ENCODE data around the gene KLHL42. TPM values are rescaled to one million over a fixed set of nuclear protein-coding genes. Genes with fewer than 3 reads are reported as not detected.
A peak's percentile ranks its signal among the peaks of the same experiment; 100 is the strongest.
"Not testable (repeated sequence)": the region's sequence is repeated elsewhere in the genome, so short reads cannot be mapped to it uniquely, and the experiment has no call there.

Gene KLHL42
- total RNA-seq, 1 experiment from 2014 or later = 20.7 TPM

DNA sequence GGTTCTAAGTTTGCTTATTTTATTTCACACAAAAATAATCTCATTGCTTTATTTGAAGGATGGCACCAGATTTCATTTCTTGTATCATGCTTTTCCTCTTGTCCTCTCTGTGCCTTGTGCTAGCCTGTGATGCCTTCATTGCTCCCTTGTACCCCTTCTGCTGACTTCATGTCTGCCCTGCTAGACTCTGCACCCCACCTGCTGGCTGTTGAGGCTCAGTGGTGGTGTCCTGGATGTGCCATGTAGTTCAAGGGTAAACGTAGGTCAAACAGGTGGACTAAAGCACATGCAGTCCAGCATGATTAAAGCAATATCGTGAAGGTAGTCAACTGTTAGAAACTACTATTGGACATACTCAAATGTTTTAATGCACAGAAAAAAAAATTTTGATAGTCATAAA, 47.8 kb upstream of the KLHL42 start:
- peaks cover 28% of the 10 kb centered on the region for H3K36me3 Mint-ChIP-seq
- POLR2A ChIA-PET = no interaction called here

DNA sequence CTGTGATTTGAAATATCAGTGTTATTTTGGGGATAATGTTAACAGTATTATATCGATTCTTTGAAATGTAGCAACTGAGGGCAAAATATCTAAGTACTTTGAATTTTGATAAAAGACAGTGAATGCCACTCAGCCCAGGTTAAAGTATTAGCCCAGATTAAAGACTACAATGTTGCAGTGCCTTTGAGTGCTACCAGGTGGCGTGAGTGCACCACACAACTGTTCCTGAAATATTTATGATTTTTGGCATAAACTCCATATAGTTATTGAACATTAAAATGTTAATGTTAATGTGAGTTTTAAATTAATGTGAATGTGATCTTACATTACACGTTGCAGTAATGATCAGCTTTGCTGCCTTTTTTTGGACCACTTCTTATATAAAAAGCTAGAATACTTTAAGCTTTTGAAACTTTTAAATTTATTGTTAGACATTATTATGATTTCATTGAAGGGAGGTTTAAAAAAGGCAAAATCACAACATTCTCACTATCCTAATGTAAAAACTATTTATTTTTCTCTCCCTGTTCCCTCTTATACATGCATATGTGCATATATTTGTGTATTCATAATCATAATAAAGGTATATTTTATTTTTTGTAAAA, 46.9 kb upstream of the KLHL42 start:
- POLR2A ChIA-PET = no interaction called here

More for the DNA sequence above, 47.8 kb upstream of the KLHL42 start:
- peak; percentile 34 for DNase-seq (ENCODE audit: low spot score)
- TF ChIP-seq, protein P1, sequence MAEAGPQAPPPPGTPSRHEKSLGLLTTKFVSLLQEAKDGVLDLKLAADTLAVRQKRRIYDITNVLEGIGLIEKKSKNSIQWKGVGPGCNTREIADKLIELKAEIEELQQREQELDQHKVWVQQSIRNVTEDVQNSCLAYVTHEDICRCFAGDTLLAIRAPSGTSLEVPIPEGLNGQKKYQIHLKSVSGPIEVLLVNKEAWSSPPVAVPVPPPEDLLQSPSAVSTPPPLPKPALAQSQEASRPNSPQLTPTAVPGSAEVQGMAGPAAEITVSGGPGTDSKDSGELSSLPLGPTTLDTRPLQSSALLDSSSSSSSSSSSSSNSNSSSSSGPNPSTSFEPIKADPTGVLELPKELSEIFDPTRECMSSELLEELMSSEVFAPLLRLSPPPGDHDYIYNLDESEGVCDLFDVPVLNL (CRISPR knock-in tag; IDR thresholded peaks at IDR 0.05; ENCODE audit: borderline replicate concordance, low read depth) = no peak
- TF ChIP-seq ESRRA (CRISPR knock-in tag; IDR thresholded peaks at IDR 0.05; ENCODE audit: borderline replicate concordance) = peak; percentile 88; the same call in 1 of the 2 replicates
- no peaks in the 10 kb centered on the region for H3K9me3 Mint-ChIP-seq
- CTCF ChIA-PET = interaction anchor here (1.1 to 2.1 kb wide), 6 partner anchors 18 to 209 kb away, joined by 3 to 9 read pairs (median 4); no protein-coding TSS in a partner anchor
- H3K27ac Mint-ChIP-seq = no peak overlapping the region
- ATAC-seq = peak; percentile 99
- no peaks in the 10 kb centered on the region for H3K27me3 Mint-ChIP-seq (ENCODE audit: low read depth)
- no peak overlapping the region for H3K4me3 Mint-ChIP-seq
- no peaks in the 10 kb centered on the region for H3K4me1 Mint-ChIP-seq

DNA sequence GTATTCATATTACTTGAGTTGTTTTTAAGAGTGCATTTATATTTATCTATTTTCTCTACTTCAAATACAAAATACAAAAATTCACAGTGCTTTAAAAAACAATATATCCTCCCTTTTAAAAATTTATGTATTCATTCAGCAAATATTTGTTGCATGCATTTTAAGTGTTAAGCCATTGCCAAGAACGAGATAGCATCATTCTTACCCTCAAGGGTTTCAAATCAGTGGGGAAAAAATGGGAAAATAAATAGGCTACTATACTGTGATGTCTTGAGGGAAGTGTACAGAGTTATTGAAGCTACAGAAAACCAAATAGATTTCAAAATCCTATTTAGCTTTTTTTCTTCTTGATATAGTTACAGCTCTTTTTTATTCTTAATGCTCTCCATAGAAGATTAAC, 46.2 kb upstream of the KLHL42 start:
- peaks cover 29% of the 10 kb centered on the region for H3K36me3 Mint-ChIP-seq
- no peak for ATAC-seq
- POLR2A ChIA-PET = no interaction called here

More for the DNA sequence above, 46.9 kb upstream of the KLHL42 start:
- no peaks in the 10 kb centered on the region for H3K9me3 Mint-ChIP-seq
- H3K4me3 Mint-ChIP-seq = no peak overlapping the region
- H3K36me3 Mint-ChIP-seq = peaks cover 29% of the 10 kb centered on the region
- TF ChIP-seq, protein P2, sequence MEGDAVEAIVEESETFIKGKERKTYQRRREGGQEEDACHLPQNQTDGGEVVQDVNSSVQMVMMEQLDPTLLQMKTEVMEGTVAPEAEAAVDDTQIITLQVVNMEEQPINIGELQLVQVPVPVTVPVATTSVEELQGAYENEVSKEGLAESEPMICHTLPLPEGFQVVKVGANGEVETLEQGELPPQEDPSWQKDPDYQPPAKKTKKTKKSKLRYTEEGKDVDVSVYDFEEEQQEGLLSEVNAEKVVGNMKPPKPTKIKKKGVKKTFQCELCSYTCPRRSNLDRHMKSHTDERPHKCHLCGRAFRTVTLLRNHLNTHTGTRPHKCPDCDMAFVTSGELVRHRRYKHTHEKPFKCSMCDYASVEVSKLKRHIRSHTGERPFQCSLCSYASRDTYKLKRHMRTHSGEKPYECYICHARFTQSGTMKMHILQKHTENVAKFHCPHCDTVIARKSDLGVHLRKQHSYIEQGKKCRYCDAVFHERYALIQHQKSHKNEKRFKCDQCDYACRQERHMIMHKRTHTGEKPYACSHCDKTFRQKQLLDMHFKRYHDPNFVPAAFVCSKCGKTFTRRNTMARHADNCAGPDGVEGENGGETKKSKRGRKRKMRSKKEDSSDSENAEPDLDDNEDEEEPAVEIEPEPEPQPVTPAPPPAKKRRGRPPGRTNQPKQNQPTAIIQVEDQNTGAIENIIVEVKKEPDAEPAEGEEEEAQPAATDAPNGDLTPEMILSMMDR (IDR thresholded peaks at IDR 0.05) = peak; percentile 49; the same call in 1 of the 2 replicates
- TF ChIP-seq NFATC4 (CRISPR knock-in tag; IDR thresholded peaks at IDR 0.05) = no peak
- TF ChIP-seq FOXP1 (CRISPR knock-in tag; IDR thresholded peaks at IDR 0.05; ENCODE audit: borderline replicate concordance) = no peak
- TF ChIP-seq NR1H2 (CRISPR knock-in tag; IDR thresholded peaks at IDR 0.05) = no peak
- TF ChIP-seq, protein P3, sequence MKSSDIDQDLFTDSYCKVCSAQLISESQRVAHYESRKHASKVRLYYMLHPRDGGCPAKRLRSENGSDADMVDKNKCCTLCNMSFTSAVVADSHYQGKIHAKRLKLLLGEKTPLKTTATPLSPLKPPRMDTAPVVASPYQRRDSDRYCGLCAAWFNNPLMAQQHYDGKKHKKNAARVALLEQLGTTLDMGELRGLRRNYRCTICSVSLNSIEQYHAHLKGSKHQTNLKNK (CRISPR knock-in tag; IDR thresholded peaks at IDR 0.05) = no peak
- H3K27ac Mint-ChIP-seq = no peak overlapping the region
- CTCF ChIA-PET = interaction anchor here (0.9 to 2.1 kb wide), 9 partner anchors 18 to 441 kb away, joined by 3 to 9 read pairs (median 4); partner anchors contain the start of genes KLHL42 and MANSC4
- ATAC-seq (no peak), DNase-seq (ENCODE audit: low spot score) (no peak)
- H3K4me1 Mint-ChIP-seq = no peaks in the 10 kb centered on the region
- H3K27me3 Mint-ChIP-seq (ENCODE audit: low read depth) = no peaks in the 10 kb centered on the region

DNA sequence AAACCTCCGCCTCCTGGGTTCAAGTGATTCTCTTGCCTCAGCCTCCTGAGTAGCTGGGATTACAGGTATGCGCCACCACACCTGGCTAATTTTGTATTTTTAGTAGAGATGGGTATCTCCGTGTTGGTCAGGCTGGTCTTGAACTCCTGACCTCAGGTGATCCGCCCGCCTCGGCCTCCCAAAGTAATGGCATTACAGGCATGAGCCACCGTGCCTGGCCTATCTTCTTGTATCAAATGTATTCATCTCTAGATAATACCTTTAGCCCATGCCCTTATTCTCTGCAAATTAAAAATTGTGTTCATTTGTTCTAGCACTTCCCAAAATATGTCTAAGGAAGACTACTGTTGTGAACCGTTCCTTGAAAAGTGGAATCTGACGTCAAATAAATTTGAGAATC, 45.7 kb upstream of the KLHL42 start:
- H3K27ac Mint-ChIP-seq; H3K4me1 Mint-ChIP-seq; H3K9me3 Mint-ChIP-seq; POLR2A ChIA-PET; H3K4me3 Mint-ChIP-seq; ATAC-seq; DNase-seq (ENCODE audit: low spot score); H3K27me3 Mint-ChIP-seq (ENCODE audit: low read depth): not testable (repeated sequence)
- CTCF ChIA-PET = interaction anchor here (0.7 to 2.1 kb wide), 2 partner anchors 207 to 1249 kb away, joined by 3 to 9 read pairs; no protein-coding TSS in a partner anchor
- peaks cover 29% of the 10 kb centered on the region for H3K36me3 Mint-ChIP-seq

More for the DNA sequence above, 46.2 kb upstream of the KLHL42 start:
- Mint-ChIP-seq H3K4me1 (no peaks in the 10 kb centered on the region), H3K4me3 (no peak overlapping the region), H3K27me3 (ENCODE audit: low read depth) (no peaks in the 10 kb centered on the region), H3K27ac (no peak overlapping the region), H3K9me3 (no peaks in the 10 kb centered on the region)
- CTCF ChIA-PET = interaction anchor here (0.7 to 2.1 kb wide), 9 partner anchors 22 to 1250 kb away, joined by 3 to 9 read pairs (median 4); partner anchors contain the start of genes KLHL42 and MANSC4
- no peak for DNase-seq (ENCODE audit: low spot score)
- TF ChIP-seq FOXJ3 (CRISPR knock-in tag; IDR thresholded peaks at IDR 0.05; ENCODE audit: borderline replicate concordance) = no peak

DNA sequence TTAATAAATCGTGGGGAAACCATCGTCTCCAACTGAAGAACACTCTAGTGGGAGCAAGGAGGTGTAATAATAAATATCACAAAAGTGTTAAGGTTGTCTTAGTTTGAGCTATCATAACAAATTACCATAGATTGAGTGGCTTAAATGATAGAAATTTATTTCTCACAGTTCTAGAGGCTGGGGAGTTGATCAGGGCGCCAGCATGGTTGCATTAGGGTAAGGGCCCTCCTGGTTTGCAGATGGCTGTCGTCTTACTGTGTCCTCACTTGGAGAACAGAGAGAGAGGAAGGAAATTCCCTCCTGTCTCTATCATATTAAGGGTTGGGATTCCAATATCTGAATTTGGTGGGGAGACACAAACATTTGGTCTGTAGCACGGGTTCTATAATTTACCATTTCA, 36.4 kb upstream of the KLHL42 start:
- DNase-seq (ENCODE audit: low spot score) (no peak), ATAC-seq (no peak)
- no peak overlapping the region for H3K4me3 Mint-ChIP-seq
- peaks cover 33% of the 10 kb centered on the region for H3K36me3 Mint-ChIP-seq
- ChIA-PET POLR2A (no interaction called here), CTCF (no interaction called here)
- no peaks in the 10 kb centered on the region for H3K4me1 Mint-ChIP-seq
- H3K9me3 Mint-ChIP-seq = no peaks in the 10 kb centered on the region
- H3K27ac Mint-ChIP-seq = no peak overlapping the region
- no peaks in the 10 kb centered on the region for H3K27me3 Mint-ChIP-seq (ENCODE audit: low read depth)
- TF ChIP-seq, protein P1 (CRISPR knock-in tag; IDR thresholded peaks at IDR 0.05; ENCODE audit: borderline replicate concordance, low read depth) = no peak
- TF ChIP-seq ELF4 (CRISPR knock-in tag; IDR thresholded peaks at IDR 0.05; ENCODE audit: low read depth) (no peak), GABPB1 (CRISPR knock-in tag; IDR thresholded peaks at IDR 0.05) (no peak), ZNF317 (CRISPR knock-in tag; IDR thresholded peaks at IDR 0.05; ENCODE audit: borderline replicate concordance, low read depth) (no peak), SP1 (CRISPR knock-in tag; conservative IDR thresholded peaks at IDR 0.05) (no peak), ZBTB21 (CRISPR knock-in tag; IDR thresholded peaks at IDR 0.05; ENCODE audit: borderline replicate concordance) (no peak)
- TF ChIP-seq, protein P2 (IDR thresholded peaks at IDR 0.05) = no peak
- TF ChIP-seq, protein P4, sequence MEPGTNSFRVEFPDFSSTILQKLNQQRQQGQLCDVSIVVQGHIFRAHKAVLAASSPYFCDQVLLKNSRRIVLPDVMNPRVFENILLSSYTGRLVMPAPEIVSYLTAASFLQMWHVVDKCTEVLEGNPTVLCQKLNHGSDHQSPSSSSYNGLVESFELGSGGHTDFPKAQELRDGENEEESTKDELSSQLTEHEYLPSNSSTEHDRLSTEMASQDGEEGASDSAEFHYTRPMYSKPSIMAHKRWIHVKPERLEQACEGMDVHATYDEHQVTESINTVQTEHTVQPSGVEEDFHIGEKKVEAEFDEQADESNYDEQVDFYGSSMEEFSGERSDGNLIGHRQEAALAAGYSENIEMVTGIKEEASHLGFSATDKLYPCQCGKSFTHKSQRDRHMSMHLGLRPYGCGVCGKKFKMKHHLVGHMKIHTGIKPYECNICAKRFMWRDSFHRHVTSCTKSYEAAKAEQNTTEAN (CRISPR knock-in tag; IDR thresholded peaks at IDR 0.05) = no peak
